H9 (cell line): ENCODE results near the gene WT1. TPM values are rescaled to one million over a fixed set of nuclear protein-coding genes. Genes with fewer than 3 reads are reported as not detected.

Experiments
- DNase-seq: peaks from one replicate; pipeline ENCODE4 v3.0.0-alpha.2; 2017
- H2AFZ ChIP-seq: one replicate; pipeline ENCODE4 v1.6.1; 2013; ENCODE audit warnings: mild to moderate bottlenecking, low read length, control low read depth, moderate library complexity
- H2AK5ac ChIP-seq: 2 replicates; pipeline ENCODE4 v1.6.1; 2013; ENCODE audit warnings: low read length, control low read depth, mixed read lengths; ENCODE audit not compliant: insufficient read length
- H2BK120ac ChIP-seq: one replicate; pipeline ENCODE4 v1.6.1; 2013; ENCODE audit warnings: low read depth, mild to moderate bottlenecking, low read length, control low read depth, inconsistent platforms; ENCODE audit not compliant: poor library complexity, severe bottlenecking
- H2BK12ac ChIP-seq: 2 replicates; pipeline ENCODE4 v1.6.1; 2013; ENCODE audit warnings: low read length, control low read depth, mixed read lengths, low read depth; ENCODE audit not compliant: insufficient read length
- H2BK15ac ChIP-seq: 2 replicates; pipeline ENCODE4 v1.6.1; 2013; ENCODE audit warnings: low read depth, low read length, control low read depth
- H2BK20ac ChIP-seq: one replicate; pipeline ENCODE4 v1.6.1; 2013; ENCODE audit warnings: low read depth, mild to moderate bottlenecking, low read length, control low read depth, inconsistent platforms; ENCODE audit not compliant: poor library complexity, severe bottlenecking
- H2BK5ac ChIP-seq: 2 replicates; pipeline ENCODE4 v1.6.1; 2013; ENCODE audit warnings: low read length, control low read depth, mixed read lengths; ENCODE audit not compliant: insufficient read length
- H3K14ac ChIP-seq: 2 replicates; pipeline ENCODE4 v1.6.1; 2013; ENCODE audit warnings: low read length, control low read depth; ENCODE audit not compliant: insufficient read depth
- H3K18ac ChIP-seq: 2 replicates; pipeline ENCODE4 v1.6.1; 2013; ENCODE audit warnings: low read depth, mild to moderate bottlenecking, mixed read lengths, low read length, control low read depth; ENCODE audit not compliant: insufficient read length
- H3K23ac ChIP-seq: 2 replicates; pipeline ENCODE4 v1.6.1; 2013; ENCODE audit warnings: low read length, control low read depth, mixed read lengths, low read depth; ENCODE audit not compliant: insufficient read length
- H3K23me2 ChIP-seq: 2 replicates; pipeline ENCODE4 v1.6.1; 2013; ENCODE audit warnings: low read depth, mild to moderate bottlenecking, mixed read lengths, low read length, control low read depth; ENCODE audit not compliant: insufficient read length, poor library complexity, severe bottlenecking
- H3K27ac ChIP-seq: 2 replicates; pipeline ENCODE4 v1.5.1; 2013; ENCODE audit warnings: low read length, control low read depth, mixed read lengths, low read depth; ENCODE audit not compliant: insufficient read length
- H3K27me3 ChIP-seq: 2 replicates; pipeline ENCODE4 v1.6.1; 2013; ENCODE audit warnings: low read length, control low read depth, inconsistent platforms; ENCODE audit not compliant: insufficient read depth
- H3K4ac ChIP-seq: 2 replicates; pipeline ENCODE4 v1.6.1; 2013; ENCODE audit warnings: low read depth, mild to moderate bottlenecking, control low read depth, inconsistent platforms, low read length, moderate library complexity
- H3K4me1 ChIP-seq: 2 replicates; pipeline ENCODE4 v1.6.1; 2013; ENCODE audit warnings: low read length, control low read depth, inconsistent platforms; ENCODE audit not compliant: insufficient read depth
- H3K4me2 ChIP-seq: 2 replicates; pipeline ENCODE4 v1.6.1; 2013; ENCODE audit warnings: low read length, control low read depth, mixed read lengths; ENCODE audit not compliant: insufficient read length, insufficient read depth
- H3K56ac ChIP-seq: 2 replicates; pipeline ENCODE4 v1.6.1; 2013; ENCODE audit warnings: low read depth, mild to moderate bottlenecking, mixed read lengths, low read length, control low read depth; ENCODE audit not compliant: insufficient read length
- H3K79me1 ChIP-seq: 2 replicates; pipeline ENCODE4 v1.6.1; 2013; ENCODE audit warnings: low read depth, mild to moderate bottlenecking, moderate library complexity, low read length, control low read depth, inconsistent platforms; ENCODE audit not compliant: insufficient read depth, poor library complexity, severe bottlenecking
- H3K79me2 ChIP-seq: 2 replicates; pipeline ENCODE4 v1.6.1; 2013; ENCODE audit warnings: low read length, control low read depth, inconsistent platforms; ENCODE audit not compliant: insufficient read depth
- H3K9ac ChIP-seq: 2 replicates; pipeline ENCODE4 v1.6.1; 2013; ENCODE audit warnings: low read length, control low read depth, mixed read lengths; ENCODE audit not compliant: insufficient read length; ENCODE audit errors: extremely low read depth
- H3K9me3 ChIP-seq: one replicate; pipeline ENCODE4 v1.6.1; 2013; ENCODE audit warnings: low read depth, low read length, inconsistent platforms; ENCODE audit not compliant: control insufficient read depth
- H3T11ph ChIP-seq: one replicate; pipeline ENCODE4 v1.6.1; 2013; ENCODE audit warnings: mild to moderate bottlenecking, low read length, control low read depth, inconsistent platforms
- H4K20me1 ChIP-seq: one replicate; pipeline ENCODE4 v1.6.1; 2013; ENCODE audit not compliant: control insufficient read depth, insufficient read length, insufficient read depth
- H4K5ac ChIP-seq: 2 replicates; pipeline ENCODE4 v1.6.1; 2013; ENCODE audit warnings: low read depth, mild to moderate bottlenecking, mixed read lengths, low read length, control low read depth; ENCODE audit not compliant: insufficient read length
- H4K8ac ChIP-seq: replicated peaks from 2 replicates; pipeline ENCODE4 v1.6.1; 2013; ENCODE audit warnings: low read length, control low read depth, mixed read lengths, low read depth; ENCODE audit not compliant: insufficient read length
- H4K91ac ChIP-seq: 2 replicates; pipeline ENCODE4 v1.6.1; 2013; ENCODE audit warnings: low read depth, mild to moderate bottlenecking, moderate library complexity, mixed read lengths, low read length, control low read depth; ENCODE audit not compliant: insufficient read length
- H3K27ac Mint-ChIP-seq, 3 experiments: 2 replicates in 2 of 3; 3 replicates in 1 of 3; pipeline ENCODE4 v1.8.0; 2020 to 2021; ENCODE audit warnings: mixed read lengths in 3 of 3, mild to moderate bottlenecking in 1 of 3, moderate library complexity in 1 of 3
- H3K27me3 Mint-ChIP-seq: 2 replicates; pipeline ENCODE4 v1.8.0; 2021; ENCODE audit warnings: low read depth, mild to moderate bottlenecking, moderate library complexity, mixed read lengths
- H3K36me3 Mint-ChIP-seq, 3 experiments: 2 replicates in 2 of 3; 3 replicates in 1 of 3; pipeline ENCODE4 v1.8.0; 2020 to 2021; ENCODE audit warnings: low read depth in 3 of 3, mixed read lengths in 3 of 3; ENCODE audit not compliant: insufficient read depth in 1 of 3
- H3K4me1 Mint-ChIP-seq, 2 experiments: 2 replicates each; pipeline ENCODE4 v1.8.0; 2020; ENCODE audit warnings: mixed read lengths in 2 of 2
- H3K4me3 Mint-ChIP-seq, 2 experiments: 2 replicates in 1 of 2; 3 replicates in 1 of 2; pipeline ENCODE4 v1.8.0; 2020 to 2021; ENCODE audit warnings: mild to moderate bottlenecking in 2 of 2, mixed read lengths in 2 of 2, moderate library complexity in 1 of 2
- H3K9me3 Mint-ChIP-seq, 2 experiments: 2 replicates in 1 of 2; 3 replicates in 1 of 2; pipeline ENCODE4 v1.8.0; 2020; ENCODE audit warnings: mild to moderate bottlenecking in 2 of 2, mixed read lengths in 2 of 2, moderate library complexity in 1 of 2
- CTCF ChIP-seq: fragments of 200-600 bp; sonication (generic); conservative IDR thresholded peaks from 3 replicates; pipeline ENCODE4 v1.8.0; 2021; ENCODE audit warnings: antibody characterized with exemption, mild to moderate bottlenecking
- WGBS: extraction: QIAGEN DNeasy Blood & Tissue Kit; methylation state at CpG from one replicate; pipeline ENCODE4 v1.1.7; 2013; ENCODE audit warnings: missing lambda C conversion rate, low lambda C conversion rate, mixed read lengths; ENCODE audit not compliant: insufficient read length; ENCODE audit errors: extremely low coverage; 5-methylcytosine and 5-hydroxymethylcytosine counted together
- total RNA-seq: library from RNA; stranded (reverse); gene quantifications from 2 replicates; pipeline ENCODE4 v1.2.1, GENCODE V29; 2021

Gene WT1
- total RNA-seq, 1 experiment from 2014 or later, result 0.20 TPM

GRCh38 chr11:32402836-32403235, 32.5 kb downstream of the WT1 start:
- Histone ChIP-seq H3K79me2 (no peaks in the 10 kb centered on the region), H2BK120ac (no peak overlapping the region), H4K20me1 (no peaks in the 10 kb centered on the region), H3K9me3 (no peaks in the 10 kb centered on the region), H2AK5ac (no peak overlapping the region), H3K4me2 (no peak overlapping the region), H3K23me2 (no peaks in the 10 kb centered on the region), H4K8ac (no peak overlapping the region), H3K18ac (no peak overlapping the region), H4K5ac (no peak overlapping the region), H3K9ac (no peak overlapping the region), H2BK12ac (no peak overlapping the region), H2BK20ac (no peak overlapping the region), H4K91ac (no peak overlapping the region), H3K79me1 (no peaks in the 10 kb centered on the region), H3K4ac (no peak overlapping the region), H3K27me3 (no peaks in the 10 kb centered on the region), H3K23ac (no peak overlapping the region), H2BK5ac (no peak overlapping the region), H2BK15ac (no peak overlapping the region), H3K4me1 (peaks cover 2% of the 10 kb centered on the region; the same call in 1 of the 2 replicates), H3K27ac (no peak overlapping the region), H2AFZ (no peak overlapping the region), H3T11ph (no peak overlapping the region), H3K56ac (no peak overlapping the region), H3K14ac (no peak overlapping the region)
- H3K9me3 Mint-ChIP-seq, result no peaks in the 10 kb centered on the region
- TF ChIP-seq CTCF, result no peak
- no peak overlapping the region for H3K4me3 Mint-ChIP-seq
- DNase-seq, result no peak
- H3K36me3 Mint-ChIP-seq, result no peaks in the 10 kb centered on the region
- no CpG with 5 or more reads among the region's 2 CpGs for WGBS
- peaks cover 13% of the 10 kb centered on the region for H3K27me3 Mint-ChIP-seq
- peaks cover 13 to 14% of the 10 kb centered on the region in 2 experiments for H3K4me1 Mint-ChIP-seq
- no peak overlapping the region for H3K27ac Mint-ChIP-seq
